Panc1 (cell line): ENCODE data around the gene ST7L.

Source experiments
- POLR2AphosphoS5 ChIP-seq: IDR thresholded peaks from 2 replicates; pipeline ENCODE4 v1.6.1; 2012; ENCODE audit warnings: mild to moderate bottlenecking, low read depth, low read length, moderate library complexity
- SIN3A ChIP-seq: IDR thresholded peaks from 2 replicates; pipeline ENCODE4 v1.6.1; 2012; ENCODE audit warnings: low read depth, mild to moderate bottlenecking, low read length, moderate library complexity, borderline replicate concordance; ENCODE audit not compliant: insufficient read depth
- TCF7L2 ChIP-seq: IDR thresholded peaks from 2 replicates; pipeline ENCODE4 v1.6.1; 2011; ENCODE audit warnings: mild to moderate bottlenecking, low read depth, low read length, inconsistent platforms
- TF ChIP-seq, protein P1 (sequence below): fragments of 450-650 bp; IDR thresholded peaks from 2 replicates; pipeline ENCODE4 v1.5.1; 2017; ENCODE audit warnings: mild to moderate bottlenecking
- TF ChIP-seq, protein P2 (sequence below), 2 experiments: IDR thresholded peaks; 2 replicates each; pipeline ENCODE4 v1.6.1; 2011 to 2012; ENCODE audit warnings: low read depth in 2 of 2, control low read depth in 1 of 2, low read length in 1 of 2, mild to moderate bottlenecking in 1 of 2, moderate library complexity in 1 of 2; ENCODE audit not compliant: insufficient read depth in 1 of 2

DNA sequence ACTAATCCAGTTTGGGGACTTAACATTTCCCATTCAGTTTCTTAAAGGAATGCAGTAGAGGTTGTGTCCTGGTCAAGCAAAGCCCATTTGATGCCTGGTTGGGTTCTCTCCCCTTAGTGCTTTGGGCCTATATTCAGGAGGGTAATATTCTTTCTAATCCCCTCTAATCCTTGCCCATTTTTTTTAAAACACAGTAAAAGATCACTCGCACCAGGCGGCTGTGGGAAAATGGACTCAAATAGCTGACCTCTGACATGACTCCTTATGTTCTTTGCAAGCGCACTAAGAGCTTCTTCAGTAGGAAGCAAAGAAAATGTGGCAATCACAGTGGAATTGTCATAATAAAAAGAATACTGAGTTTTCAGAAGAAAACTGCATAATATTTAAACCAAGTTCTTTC is 60.3 kb downstream of the ST7L start:
- TF ChIP-seq, protein P1, sequence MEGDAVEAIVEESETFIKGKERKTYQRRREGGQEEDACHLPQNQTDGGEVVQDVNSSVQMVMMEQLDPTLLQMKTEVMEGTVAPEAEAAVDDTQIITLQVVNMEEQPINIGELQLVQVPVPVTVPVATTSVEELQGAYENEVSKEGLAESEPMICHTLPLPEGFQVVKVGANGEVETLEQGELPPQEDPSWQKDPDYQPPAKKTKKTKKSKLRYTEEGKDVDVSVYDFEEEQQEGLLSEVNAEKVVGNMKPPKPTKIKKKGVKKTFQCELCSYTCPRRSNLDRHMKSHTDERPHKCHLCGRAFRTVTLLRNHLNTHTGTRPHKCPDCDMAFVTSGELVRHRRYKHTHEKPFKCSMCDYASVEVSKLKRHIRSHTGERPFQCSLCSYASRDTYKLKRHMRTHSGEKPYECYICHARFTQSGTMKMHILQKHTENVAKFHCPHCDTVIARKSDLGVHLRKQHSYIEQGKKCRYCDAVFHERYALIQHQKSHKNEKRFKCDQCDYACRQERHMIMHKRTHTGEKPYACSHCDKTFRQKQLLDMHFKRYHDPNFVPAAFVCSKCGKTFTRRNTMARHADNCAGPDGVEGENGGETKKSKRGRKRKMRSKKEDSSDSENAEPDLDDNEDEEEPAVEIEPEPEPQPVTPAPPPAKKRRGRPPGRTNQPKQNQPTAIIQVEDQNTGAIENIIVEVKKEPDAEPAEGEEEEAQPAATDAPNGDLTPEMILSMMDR: no peak
- TF ChIP-seq POLR2AphosphoS5 (no peak), TCF7L2 (no peak), SIN3A (no peak)
- TF ChIP-seq, protein P2, sequence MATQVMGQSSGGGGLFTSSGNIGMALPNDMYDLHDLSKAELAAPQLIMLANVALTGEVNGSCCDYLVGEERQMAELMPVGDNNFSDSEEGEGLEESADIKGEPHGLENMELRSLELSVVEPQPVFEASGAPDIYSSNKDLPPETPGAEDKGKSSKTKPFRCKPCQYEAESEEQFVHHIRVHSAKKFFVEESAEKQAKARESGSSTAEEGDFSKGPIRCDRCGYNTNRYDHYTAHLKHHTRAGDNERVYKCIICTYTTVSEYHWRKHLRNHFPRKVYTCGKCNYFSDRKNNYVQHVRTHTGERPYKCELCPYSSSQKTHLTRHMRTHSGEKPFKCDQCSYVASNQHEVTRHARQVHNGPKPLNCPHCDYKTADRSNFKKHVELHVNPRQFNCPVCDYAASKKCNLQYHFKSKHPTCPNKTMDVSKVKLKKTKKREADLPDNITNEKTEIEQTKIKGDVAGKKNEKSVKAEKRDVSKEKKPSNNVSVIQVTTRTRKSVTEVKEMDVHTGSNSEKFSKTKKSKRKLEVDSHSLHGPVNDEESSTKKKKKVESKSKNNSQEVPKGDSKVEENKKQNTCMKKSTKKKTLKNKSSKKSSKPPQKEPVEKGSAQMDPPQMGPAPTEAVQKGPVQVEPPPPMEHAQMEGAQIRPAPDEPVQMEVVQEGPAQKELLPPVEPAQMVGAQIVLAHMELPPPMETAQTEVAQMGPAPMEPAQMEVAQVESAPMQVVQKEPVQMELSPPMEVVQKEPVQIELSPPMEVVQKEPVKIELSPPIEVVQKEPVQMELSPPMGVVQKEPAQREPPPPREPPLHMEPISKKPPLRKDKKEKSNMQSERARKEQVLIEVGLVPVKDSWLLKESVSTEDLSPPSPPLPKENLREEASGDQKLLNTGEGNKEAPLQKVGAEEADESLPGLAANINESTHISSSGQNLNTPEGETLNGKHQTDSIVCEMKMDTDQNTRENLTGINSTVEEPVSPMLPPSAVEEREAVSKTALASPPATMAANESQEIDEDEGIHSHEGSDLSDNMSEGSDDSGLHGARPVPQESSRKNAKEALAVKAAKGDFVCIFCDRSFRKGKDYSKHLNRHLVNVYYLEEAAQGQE (IDR thresholded peaks at IDR 0.05; ENCODE audit: insufficient read depth in 1 of 2, low read depth in 2 of 2, low read length in 1 of 2): no peak
